Measurements from ENCODE around the gene RYR1.
"Not testable (repeated sequence)": the region's sequence is repeated elsewhere in the genome, so short reads cannot be mapped to it uniquely, and the experiment has no call there.

RYR1 gene

DNA sequence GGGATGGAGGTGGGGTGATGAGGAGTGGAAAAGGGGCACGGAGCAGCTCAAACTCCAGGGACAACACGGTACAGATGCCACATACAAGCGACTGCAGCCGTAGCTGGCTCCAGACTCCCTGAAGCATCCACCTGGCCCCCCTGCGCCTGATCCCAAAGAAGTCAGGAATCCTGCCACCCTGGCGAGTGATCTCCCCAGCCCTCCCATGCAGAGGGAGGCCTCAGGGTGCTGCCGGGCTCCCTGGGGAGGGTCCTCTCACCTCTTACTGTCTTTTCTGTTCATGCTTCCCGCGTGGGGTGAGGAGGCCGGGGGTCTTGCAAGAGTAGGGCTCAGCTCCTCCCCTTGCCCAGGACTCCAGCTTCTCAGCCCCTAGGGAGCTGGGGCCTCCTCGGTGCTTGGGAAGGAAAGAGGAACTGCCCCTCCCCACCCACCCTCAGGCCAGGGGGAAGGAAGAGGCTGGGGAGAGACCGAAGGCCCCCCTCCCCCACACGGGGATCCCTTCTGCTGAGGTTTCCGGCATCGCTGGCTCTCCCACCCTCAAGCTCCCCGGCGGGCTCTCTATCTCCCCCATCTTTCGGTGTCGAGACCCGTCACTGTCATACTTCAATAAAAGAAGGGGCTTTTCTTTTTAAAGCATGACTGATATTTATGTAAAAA, 7.6 kb upstream of the RYR1 start, which contains the start of gene RASGRP4:
Gene RASGRP4 (minus strand): TSS at position 410 of the 657 bp plus-strand sequence. CDS start 128 bp downstream, at position 282.
- no peak within 1 kb of the TSS for H3K27ac ChIP-seq (ENCODE audit: poor library complexity, severe bottlenecking)
- no peaks in the 10 kb centered on the region for H3K4me1 ChIP-seq (ENCODE audit: insufficient read depth, poor library complexity, severe bottlenecking)
- H3K9me3 ChIP-seq (ENCODE audit: severe bottlenecking), result no peaks in the 10 kb centered on the region
- no peaks in the 10 kb centered on the region for H3K27me3 ChIP-seq (ENCODE audit: insufficient read depth, poor library complexity, severe bottlenecking)
- ATAC-seq (ENCODE audit: low read depth), result no peak
- H3K36me3 ChIP-seq (ENCODE audit: low read depth), result no peaks in the 10 kb centered on the region
- DNase-seq (ENCODE audit: low spot score), result no peak
- H3K4me3 ChIP-seq (ENCODE audit: severe bottlenecking), result no peak within 1 kb of the TSS
- no peak for TF ChIP-seq CTCF (IDR thresholded peaks at IDR 0.05; ENCODE audit: poor library complexity, severe bottlenecking)

DNA sequence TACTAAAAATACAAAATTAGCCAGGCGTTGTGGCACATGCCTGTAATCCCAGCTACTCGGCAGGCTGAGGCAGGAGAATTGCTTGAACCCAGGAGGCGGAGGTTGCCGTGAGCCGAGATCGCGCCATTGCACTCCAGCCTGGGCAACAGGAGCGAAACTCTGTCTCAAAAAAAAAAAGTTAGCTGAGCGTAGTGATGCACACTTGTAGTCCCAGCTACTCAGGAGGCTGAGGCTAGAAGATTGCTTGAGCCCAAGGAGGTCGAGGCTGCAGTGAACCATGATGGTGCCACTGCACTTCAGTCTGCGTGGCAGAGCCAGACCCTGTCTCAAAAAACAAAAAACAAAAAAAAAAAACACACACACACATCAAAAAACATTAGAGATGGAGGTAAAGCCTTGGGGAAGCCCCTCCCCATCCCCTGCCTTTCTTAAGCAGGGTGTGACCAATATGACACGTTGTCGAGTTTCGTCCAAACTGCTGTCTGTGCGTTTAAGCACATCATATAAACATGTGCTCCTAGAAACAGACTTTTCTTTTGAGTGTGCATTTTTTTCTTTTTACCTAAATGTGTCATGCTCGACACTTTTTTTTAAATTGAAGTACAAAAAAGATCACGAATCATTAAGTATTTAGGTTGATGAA, 6.3 kb upstream of the RYR1 start:
- DNase-seq (ENCODE audit: low spot score); ATAC-seq (ENCODE audit: low read depth): not testable (repeated sequence)

DNA sequence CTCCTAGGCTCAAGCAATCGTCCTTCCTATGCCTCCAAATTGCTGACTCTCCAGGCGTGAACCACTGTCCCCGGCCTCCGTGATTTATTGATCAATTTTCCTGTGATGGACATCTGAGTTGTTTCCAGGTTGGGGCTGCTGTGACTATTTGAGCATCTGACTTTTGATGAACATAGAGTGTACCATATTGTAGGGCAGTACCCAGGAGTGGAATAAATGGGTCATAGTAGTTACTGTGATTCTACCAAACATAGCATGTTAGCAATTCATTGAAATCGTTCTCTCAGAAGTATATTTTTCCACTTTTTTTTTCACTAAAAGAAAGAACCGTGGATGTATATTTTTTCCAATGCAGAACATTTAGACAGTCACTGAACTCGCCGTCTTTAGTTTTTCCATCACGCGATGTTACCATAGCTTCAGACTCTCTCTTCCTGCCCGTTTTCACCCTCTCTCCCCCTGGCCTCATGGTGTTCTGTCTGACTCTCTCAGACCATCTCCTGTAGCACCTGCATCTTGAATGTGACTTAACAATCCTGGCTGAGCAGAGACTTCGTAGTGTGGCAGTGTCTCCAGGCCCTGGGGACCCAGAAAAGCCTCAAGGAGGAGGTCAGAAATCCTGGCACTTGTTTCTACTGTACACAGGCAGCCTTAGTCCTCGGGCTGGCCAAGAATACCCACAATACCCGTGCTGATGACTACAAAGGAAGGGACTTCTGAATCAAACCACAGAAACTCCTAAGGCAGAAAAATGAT, 4.3 kb upstream of the RYR1 start:
- ATAC-seq (ENCODE audit: low read depth) (no peak), DNase-seq (ENCODE audit: low spot score) (no peak)
- Histone ChIP-seq H3K36me3 (ENCODE audit: low read depth) (no peaks in the 10 kb centered on the region), H3K4me3 (ENCODE audit: severe bottlenecking) (no peak overlapping the region), H3K9me3 (ENCODE audit: severe bottlenecking) (no peaks in the 10 kb centered on the region), H3K27me3 (ENCODE audit: insufficient read depth, poor library complexity, severe bottlenecking) (peaks cover 4% of the 10 kb centered on the region), H3K27ac (ENCODE audit: poor library complexity, severe bottlenecking) (no peak overlapping the region), H3K4me1 (ENCODE audit: insufficient read depth, poor library complexity, severe bottlenecking) (no peaks in the 10 kb centered on the region)
- no peak for TF ChIP-seq CTCF (IDR thresholded peaks at IDR 0.05; ENCODE audit: poor library complexity, severe bottlenecking)

More for the DNA sequence above, 6.3 kb upstream of the RYR1 start:
- H3K9me3 ChIP-seq (ENCODE audit: severe bottlenecking); H3K27me3 ChIP-seq (ENCODE audit: insufficient read depth, poor library complexity, severe bottlenecking); H3K36me3 ChIP-seq (ENCODE audit: low read depth); H3K4me1 ChIP-seq (ENCODE audit: insufficient read depth, poor library complexity, severe bottlenecking); H3K4me3 ChIP-seq (ENCODE audit: severe bottlenecking); H3K27ac ChIP-seq (ENCODE audit: poor library complexity, severe bottlenecking): not testable (repeated sequence)

DNA sequence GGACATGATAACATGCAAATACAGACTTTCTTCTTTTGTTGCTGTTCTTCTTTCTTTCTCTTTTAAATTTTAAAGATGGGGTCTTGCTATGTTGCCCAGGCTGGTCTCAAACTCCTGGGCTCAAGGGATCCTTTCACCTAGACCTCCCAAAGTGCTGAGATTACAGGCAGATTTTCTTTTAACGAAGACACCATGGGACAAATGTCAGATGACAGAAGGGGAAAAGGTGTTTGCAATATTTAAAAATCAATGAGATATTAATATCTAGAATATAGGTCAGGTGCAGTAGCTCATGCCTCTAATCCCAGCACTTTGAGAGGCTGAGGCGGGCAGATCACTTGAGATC, 3.7 kb upstream of the RYR1 start:
- H3K27me3 ChIP-seq (ENCODE audit: insufficient read depth, poor library complexity, severe bottlenecking), result peaks cover 5% of the 10 kb centered on the region
- TF ChIP-seq CTCF (IDR thresholded peaks at IDR 0.05; ENCODE audit: poor library complexity, severe bottlenecking), result no peak
- no peaks in the 10 kb centered on the region for H3K4me1 ChIP-seq (ENCODE audit: insufficient read depth, poor library complexity, severe bottlenecking)
- no peaks in the 10 kb centered on the region for H3K9me3 ChIP-seq (ENCODE audit: severe bottlenecking)
- no peak overlapping the region for H3K4me3 ChIP-seq (ENCODE audit: severe bottlenecking)
- H3K27ac ChIP-seq (ENCODE audit: poor library complexity, severe bottlenecking), result no peak overlapping the region
- DNase-seq (ENCODE audit: low spot score) (no peak), ATAC-seq (ENCODE audit: low read depth) (no peak)
- H3K36me3 ChIP-seq (ENCODE audit: low read depth), result no peaks in the 10 kb centered on the region

DNA sequence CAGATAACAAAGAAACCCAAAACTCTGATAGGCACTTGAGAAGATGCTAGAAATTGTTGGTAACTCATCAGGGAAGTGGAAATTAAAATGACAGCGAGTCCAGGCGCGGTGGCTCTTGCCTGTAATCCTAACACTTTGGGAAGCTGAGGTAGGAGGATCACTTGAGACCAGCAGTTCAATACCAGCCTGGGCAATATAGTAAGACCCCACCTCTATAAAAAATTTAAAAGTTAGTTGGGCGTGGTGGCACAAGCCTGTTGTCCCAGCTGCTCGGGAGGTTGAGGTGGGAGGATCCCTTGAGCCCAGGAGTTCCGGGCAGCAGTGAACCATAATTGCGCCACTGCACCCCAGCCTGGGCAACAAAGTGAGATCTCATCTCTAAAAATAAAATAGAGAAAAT, 2.6 kb upstream of the RYR1 start:
- TF ChIP-seq CTCF (IDR thresholded peaks at IDR 0.05; ENCODE audit: poor library complexity, severe bottlenecking), result no peak
- no peak for ATAC-seq (ENCODE audit: low read depth)
- H3K9me3 ChIP-seq (ENCODE audit: severe bottlenecking), result no peaks in the 10 kb centered on the region
- peaks cover 5% of the 10 kb centered on the region for H3K27me3 ChIP-seq (ENCODE audit: insufficient read depth, poor library complexity, severe bottlenecking)
- no peak overlapping the region for H3K4me3 ChIP-seq (ENCODE audit: severe bottlenecking)
- H3K4me1 ChIP-seq (ENCODE audit: insufficient read depth, poor library complexity, severe bottlenecking), result no peaks in the 10 kb centered on the region
- DNase-seq (ENCODE audit: low spot score), result no peak
- H3K27ac ChIP-seq (ENCODE audit: poor library complexity, severe bottlenecking), result no peak overlapping the region
- no peaks in the 10 kb centered on the region for H3K36me3 ChIP-seq (ENCODE audit: low read depth)
